Neural cell (in vitro differentiated cells): ENCODE results near the gene TWNK. TPM values are rescaled to one million over a fixed set of nuclear protein-coding genes. Genes with fewer than 3 reads are reported as not detected.

Experiments used
- H2AFZ ChIP-seq: fragments of 200-600, 300-800 bp; sonication (generic), shearing (Covaris generic); 2 replicates; pipeline ENCODE4 v1.6.0; 2014; ENCODE audit warnings: low read depth, mild to moderate bottlenecking, antibody characterized with exemption, low read length, moderate library complexity
- H3F3A ChIP-seq: fragments of 200-600 bp; shearing (Covaris generic); 2 replicates; pipeline ENCODE4 v1.6.1; 2016; ENCODE audit warnings: mild to moderate bottlenecking, moderate library complexity, mixed read lengths, antibody characterized with exemption, low read length; ENCODE audit not compliant: insufficient read depth, poor library complexity, severe bottlenecking
- H3K27ac ChIP-seq: fragments of 200-600, 300-800 bp; sonication (generic), shearing (Covaris generic); 2 replicates; pipeline ENCODE4 v1.5.1; 2014; ENCODE audit warnings: mild to moderate bottlenecking, low read length, moderate library complexity
- H3K27me3 ChIP-seq: fragments of 300-800, 200-600 bp; sonication (generic), shearing (Covaris generic); 2 replicates; pipeline ENCODE4 v1.6.0; 2014; ENCODE audit warnings: mild to moderate bottlenecking, low read depth, low read length, moderate library complexity; ENCODE audit not compliant: insufficient read depth
- H3K36me3 ChIP-seq: fragments of 300-800, 200-600 bp; sonication (generic), shearing (Covaris generic); 2 replicates; pipeline ENCODE4 v1.5.1; 2014; ENCODE audit warnings: mild to moderate bottlenecking, antibody characterized with exemption, low read length, moderate library complexity; ENCODE audit not compliant: insufficient read depth
- H3K4me2 ChIP-seq: fragments of 300-800, 200-600 bp; sonication (generic), shearing (Covaris generic); 2 replicates; pipeline ENCODE4 v1.6.0; 2014; ENCODE audit warnings: mild to moderate bottlenecking, low read length
- H3K4me3 ChIP-seq: fragments of 300-800, 200-600 bp; sonication (generic), shearing (Covaris generic); 2 replicates; pipeline ENCODE4 v1.5.1; 2014; ENCODE audit warnings: mild to moderate bottlenecking, low read length, moderate library complexity
- H3K79me2 ChIP-seq: fragments of 200-600 bp; shearing (Covaris generic); replicated peaks from 2 replicates; pipeline ENCODE4 v1.6.0; 2014; ENCODE audit warnings: mild to moderate bottlenecking, low read length, moderate library complexity; ENCODE audit not compliant: insufficient read depth
- H3K9ac ChIP-seq: fragments of 300-800, 200-600 bp; sonication (generic), shearing (Covaris generic); 2 replicates; pipeline ENCODE4 v1.6.1; 2016; ENCODE audit warnings: mild to moderate bottlenecking, low read length, mixed read lengths
- H3K9me2 ChIP-seq: fragments of 200-600 bp; shearing (Covaris generic); 2 replicates; pipeline ENCODE4 v1.6.1; 2016; ENCODE audit warnings: mild to moderate bottlenecking, low read length, mixed read lengths; ENCODE audit not compliant: insufficient read depth
- H3K9me3 ChIP-seq: fragments of 200-600, 300-800 bp; sonication (generic), shearing (Covaris generic); 2 replicates; pipeline ENCODE4 v1.6.1; 2016; ENCODE audit warnings: mild to moderate bottlenecking, mixed run types, low read length, moderate library complexity, mixed read lengths
- H4K20me1 ChIP-seq: fragments of 200-600 bp; shearing (Covaris generic); 2 replicates; pipeline ENCODE4 v1.6.1; 2016; ENCODE audit warnings: mild to moderate bottlenecking, mixed run types; ENCODE audit not compliant: insufficient read depth
- CTCF ChIP-seq: fragments of 450-650 bp; IDR thresholded peaks from 2 replicates; pipeline ENCODE4 v1.5.1; 2014; ENCODE audit warnings: antibody characterized with exemption, mild to moderate bottlenecking, moderate library complexity; ENCODE audit not compliant: poor library complexity, severe bottlenecking
- EP300 ChIP-seq: fragments of 450-650 bp; conservative IDR thresholded peaks from 2 replicates; pipeline ENCODE4 v1.6.1; 2014; ENCODE audit warnings: antibody characterized with exemption, mild to moderate bottlenecking, moderate library complexity; ENCODE audit not compliant: poor library complexity, severe bottlenecking
- EZH2 ChIP-seq: fragments of 200-600, 300-800 bp; shearing (Covaris generic), sonication (generic); IDR thresholded peaks from 2 replicates; pipeline ENCODE4 v1.6.1; 2014; ENCODE audit warnings: antibody characterized with exemption, low read length, borderline replicate concordance, mild to moderate bottlenecking; ENCODE audit not compliant: insufficient read depth, poor library complexity, severe bottlenecking
- MXI1 ChIP-seq: fragments of 450-650 bp; conservative IDR thresholded peaks from 2 replicates; pipeline ENCODE4 v1.6.1; 2014; ENCODE audit warnings: antibody characterized with exemption, mild to moderate bottlenecking; ENCODE audit not compliant: poor library complexity, severe bottlenecking
- POLR2AphosphoS5 ChIP-seq: IDR thresholded peaks from 2 replicates; pipeline ENCODE4 v1.6.1; 2012
- RAD21 ChIP-seq: fragments of 450-650 bp; conservative IDR thresholded peaks from 2 replicates; pipeline ENCODE4 v1.6.1; 2014; ENCODE audit warnings: antibody characterized with exemption, mild to moderate bottlenecking, moderate library complexity
- SMC3 ChIP-seq: fragments of 450-650 bp; conservative IDR thresholded peaks from 2 replicates; pipeline ENCODE4 v1.6.1; 2014; ENCODE audit warnings: antibody characterized with exemption, mild to moderate bottlenecking, moderate library complexity; ENCODE audit not compliant: poor library complexity
- TAF1 ChIP-seq: IDR thresholded peaks from 2 replicates; pipeline ENCODE4 v1.6.1; 2012; ENCODE audit warnings: low read depth
- polyA plus RNA-seq: library from polyadenylated mRNA; depleted of rRNA; stranded (reverse); fragments of >200 nt; gene quantifications from 2 replicates; pipeline ENCODE4 v1.2.3, GENCODE V29; 2014
- TF ChIP-seq, protein P1 (sequence below): IDR thresholded peaks from 2 replicates; pipeline ENCODE4 v1.6.1; 2012; ENCODE audit warnings: borderline replicate concordance

Gene TWNK
- polyA plus RNA-seq, 1 donor from 2014 or later, result 4.8 TPM

GRCh38 chr10:100963826-100964225, 23.5 kb upstream of the TWNK start:
- Histone ChIP-seq H3K27me3 (no peaks in the 10 kb centered on the region), H3K9me3 (no peaks in the 10 kb centered on the region), H3K9ac (no peak overlapping the region), H3K9me2 (no peaks in the 10 kb centered on the region), H3K36me3 (peaks cover 13% of the 10 kb centered on the region), H3K4me3 (no peak overlapping the region), H4K20me1 (no peaks in the 10 kb centered on the region), H3K79me2 (no peaks in the 10 kb centered on the region), H3K4me2 (no peak overlapping the region), H2AFZ (no peak overlapping the region), H3F3A (no peaks in the 10 kb centered on the region), H3K27ac (no peak overlapping the region)
- TF ChIP-seq SMC3 (no peak), RAD21 (no peak), TAF1 (no peak), EZH2 (no peak), CTCF (no peak), EP300 (no peak), MXI1 (no peak), POLR2AphosphoS5 (no peak)
- TF ChIP-seq, protein P1, sequence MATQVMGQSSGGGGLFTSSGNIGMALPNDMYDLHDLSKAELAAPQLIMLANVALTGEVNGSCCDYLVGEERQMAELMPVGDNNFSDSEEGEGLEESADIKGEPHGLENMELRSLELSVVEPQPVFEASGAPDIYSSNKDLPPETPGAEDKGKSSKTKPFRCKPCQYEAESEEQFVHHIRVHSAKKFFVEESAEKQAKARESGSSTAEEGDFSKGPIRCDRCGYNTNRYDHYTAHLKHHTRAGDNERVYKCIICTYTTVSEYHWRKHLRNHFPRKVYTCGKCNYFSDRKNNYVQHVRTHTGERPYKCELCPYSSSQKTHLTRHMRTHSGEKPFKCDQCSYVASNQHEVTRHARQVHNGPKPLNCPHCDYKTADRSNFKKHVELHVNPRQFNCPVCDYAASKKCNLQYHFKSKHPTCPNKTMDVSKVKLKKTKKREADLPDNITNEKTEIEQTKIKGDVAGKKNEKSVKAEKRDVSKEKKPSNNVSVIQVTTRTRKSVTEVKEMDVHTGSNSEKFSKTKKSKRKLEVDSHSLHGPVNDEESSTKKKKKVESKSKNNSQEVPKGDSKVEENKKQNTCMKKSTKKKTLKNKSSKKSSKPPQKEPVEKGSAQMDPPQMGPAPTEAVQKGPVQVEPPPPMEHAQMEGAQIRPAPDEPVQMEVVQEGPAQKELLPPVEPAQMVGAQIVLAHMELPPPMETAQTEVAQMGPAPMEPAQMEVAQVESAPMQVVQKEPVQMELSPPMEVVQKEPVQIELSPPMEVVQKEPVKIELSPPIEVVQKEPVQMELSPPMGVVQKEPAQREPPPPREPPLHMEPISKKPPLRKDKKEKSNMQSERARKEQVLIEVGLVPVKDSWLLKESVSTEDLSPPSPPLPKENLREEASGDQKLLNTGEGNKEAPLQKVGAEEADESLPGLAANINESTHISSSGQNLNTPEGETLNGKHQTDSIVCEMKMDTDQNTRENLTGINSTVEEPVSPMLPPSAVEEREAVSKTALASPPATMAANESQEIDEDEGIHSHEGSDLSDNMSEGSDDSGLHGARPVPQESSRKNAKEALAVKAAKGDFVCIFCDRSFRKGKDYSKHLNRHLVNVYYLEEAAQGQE, result no peak

DNA sequence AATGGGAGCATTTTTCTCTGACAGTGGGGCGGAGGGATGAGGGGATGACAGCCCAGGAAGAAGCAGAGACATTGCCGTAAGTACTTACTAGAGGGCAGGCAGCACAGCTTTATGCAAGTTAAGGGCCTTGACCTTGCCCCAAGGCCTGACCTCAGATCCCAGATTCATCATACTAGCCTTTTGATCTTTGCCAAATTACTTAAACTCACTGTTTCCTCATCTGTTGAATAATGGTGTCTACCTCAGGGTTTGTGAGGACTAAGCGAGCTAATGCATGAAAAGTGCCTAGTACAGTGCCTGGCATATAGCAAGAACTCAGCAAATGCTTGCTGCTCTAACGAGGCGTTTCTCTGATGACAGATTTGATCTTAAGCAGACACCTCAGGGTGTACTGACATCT, 21.5 kb upstream of the TWNK start:
- no peaks in the 10 kb centered on the region for H3K9me3 ChIP-seq
- H3K27me3 ChIP-seq, result no peaks in the 10 kb centered on the region
- H2AFZ ChIP-seq, result no peak overlapping the region
- H3F3A ChIP-seq, result no peaks in the 10 kb centered on the region
- H3K79me2 ChIP-seq, result no peaks in the 10 kb centered on the region
- no peak overlapping the region for H3K4me3 ChIP-seq
- TF ChIP-seq SMC3 (no peak), RAD21 (no peak), EZH2 (no peak), POLR2AphosphoS5 (no peak), MXI1 (no peak), EP300 (no peak), CTCF (no peak), TAF1 (no peak)
- TF ChIP-seq, protein P1, result no peak
- no peak overlapping the region for H3K9ac ChIP-seq
- peaks cover 8% of the 10 kb centered on the region for H3K36me3 ChIP-seq
- no peak overlapping the region for H3K27ac ChIP-seq
- H3K4me2 ChIP-seq, result no peak overlapping the region
- H4K20me1 ChIP-seq, result no peaks in the 10 kb centered on the region
- H3K9me2 ChIP-seq, result no peaks in the 10 kb centered on the region
